Esophagus squamous epithelium (tissue), 5 donors: ENCODE measurements around the gene DHX32. TPM values are rescaled to one million over a fixed set of nuclear protein-coding genes. Genes with fewer than 3 reads are reported as not detected.

Experiments used
- DNase-seq: peaks from one replicate; lab custom pipeline; 2025; lab: John Stamatoyannopoulos, UW
- H3K27ac ChIP-seq, 4 donors: fragments of 200-600 bp; sonication (generic); one replicate each; pipeline ENCODE4 v1.5.1; 2016 to 2019; ENCODE audit warnings: mild to moderate bottlenecking in 1 of 4
- H3K27me3 ChIP-seq, 4 donors: fragments of 200-600 bp; sonication (generic); 1 replicate in 3 of 4; 2 replicates in 1 of 4; pipeline versions ENCODE4 v1.5.1 to v1.6.0; 2017 to 2021; ENCODE audit warnings: antibody characterized with exemption in 1 of 4
- H3K36me3 ChIP-seq, 3 donors: fragments of 200-600 bp; sonication (generic); one replicate each; pipeline ENCODE4 v1.5.1; 2016 to 2019
- H3K4me1 ChIP-seq, 3 donors: fragments of 200-600 bp; sonication (generic); one replicate each; pipeline ENCODE4 v1.5.1; 2017 to 2019
- H3K4me3 ChIP-seq, 4 donors: fragments of 200-600 bp; sonication (generic); 1 replicate in 3 of 4; 2 replicates in 1 of 4; pipeline ENCODE4 v1.5.1; 2016 to 2019; ENCODE audit warnings: mild to moderate bottlenecking in 2 of 4, moderate library complexity in 1 of 4
- H3K9me3 ChIP-seq, 3 donors: fragments of 200-600 bp; sonication (generic); one replicate each; pipeline ENCODE4 v1.5.1; 2016 to 2019
- CTCF ChIP-seq, 6 experiments: fragments of 450-650 bp in 4 of 6; fragments of 200-600 bp in 2 of 6; sonication (generic) in 2 of 6; IDR thresholded peaks; one replicate each; pipeline ENCODE4 v1.5.1; 2016 to 2019; ENCODE audit warnings: antibody characterized with exemption in 6 of 6, mild to moderate bottlenecking in 4 of 6, moderate library complexity in 4 of 6
- POLR2A ChIP-seq, 4 donors: fragments of 450-650 bp; IDR thresholded peaks; one replicate each; pipeline ENCODE4 v1.6.1; 2017; ENCODE audit warnings: antibody characterized with exemption in 4 of 4, mild to moderate bottlenecking in 4 of 4, moderate library complexity in 3 of 4
- WGBS, 2 donors: methylation state at CpG; one replicate each; pipeline ENCODE4 v1.1.5; 2018; 5-methylcytosine and 5-hydroxymethylcytosine counted together
- intact Hi-C: fragments of 100-400 bp; cut with DNase I; formaldehyde crosslinking; loops from one replicate; pipeline ENCODE4 v1.15.0; 2022
- total RNA-seq, 4 donors: library from RNA; depleted of rRNA; stranded (reverse); fragments of >200 nt; gene quantifications; one replicate each; pipeline ENCODE4 v1.1.0, GENCODE V29; 2016
- donor health status: DM: yes; HTN: yes; CAD: no.

Gene DHX32
- total RNA-seq, 4 donors from 2014 or later, result 36.6 to 52.4 (median 42.3) TPM

- Histone ChIP-seq H3K9me3 (no peaks in the 10 kb centered on the region), H3K36me3 (peaks cover 0 to 22% (median 0%) of the 10 kb centered on the region in 3 donors), H3K27ac (peak within 1 kb of the TSS; percentile 87 to 93 (median 92)), H3K4me1 (peaks cover 16 to 43% (median 29%) of the 10 kb centered on the region in 3 donors), H3K27me3 (no peaks in the 10 kb centered on the region), H3K4me3 (peak within 1 kb of the TSS; percentile 70 to 97 (median 84))
- intact Hi-C loops, result no loop called here
- TF ChIP-seq POLR2A (IDR thresholded peaks at IDR 0.05) (peak in 3 of 4 donors; percentile 14 to 52 (median 29)), CTCF (IDR thresholded peaks at IDR 0.05) (peak in 2 of 6 experiments; percentile 2 to 34)
- DNase-seq, result peak; percentile 54
- WGBS, 2 donors, result 0% methylated on average over 36 to 41 of the region's 74 CpGs
Observed at GRCh38 chr10:125822878-125823662, 58.0 kb downstream of the DHX32 start, which contains the start of the genes BCCIP and UROS. BCCIP (plus strand) TSS chr10:125823546; CDS start chr10:125823558, 12 bp downstream. UROS (minus strand) TSS chr10:125823258; CDS start chr10:125816499, 6,759 bp downstream.

- no peak for DNase-seq
- H3K27me3 ChIP-seq, result no peaks in the 10 kb centered on the region
- 43 to 75% methylated on average over 1 of the region's 1 CpG for WGBS, 2 donors
- peaks cover 0 to 6% (median 0%) of the 10 kb centered on the region in 3 donors for H3K36me3 ChIP-seq
- intact Hi-C loops, result no loop called here
- TF ChIP-seq CTCF (IDR thresholded peaks at IDR 0.05) (no peak), POLR2A (IDR thresholded peaks at IDR 0.05) (no peak)
- no peaks in the 10 kb centered on the region for H3K9me3 ChIP-seq
- H3K4me3 ChIP-seq, result no peak overlapping the region
- no peak overlapping the region for H3K27ac ChIP-seq
- H3K4me1 ChIP-seq, result peaks cover 16 to 34% (median 29%) of the 10 kb centered on the region in 3 donors
Observed at GRCh38 chr10:125820701-125821100, 60.4 kb downstream of the DHX32 start.

GRCh38 chr10:125817337-125817946 lies 63.6 kb downstream of the DHX32 start:
- DNase-seq, result no peak
- H3K4me3 ChIP-seq, result no peak overlapping the region
- TF ChIP-seq POLR2A (IDR thresholded peaks at IDR 0.05) (no peak), CTCF (IDR thresholded peaks at IDR 0.05) (no peak)
- WGBS, 2 donors, result 82 to 88% methylated on average over 6 of the region's 6 CpGs
- H3K4me1 ChIP-seq, result peaks cover 5 to 13% (median 11%) of the 10 kb centered on the region in 3 donors
- H3K27ac ChIP-seq, result no peak overlapping the region
- peaks cover 0 to 37% (median 4%) of the 10 kb centered on the region in 3 donors for H3K36me3 ChIP-seq
- no peaks in the 10 kb centered on the region for H3K27me3 ChIP-seq
- intact Hi-C loops, result no loop called here
- no peaks in the 10 kb centered on the region for H3K9me3 ChIP-seq

GRCh38 chr10:125816548-125816947 lies 64.5 kb downstream of the DHX32 start:
- Histone ChIP-seq H3K27ac (no peak overlapping the region), H3K4me3 (no peak overlapping the region), H3K27me3 (no peaks in the 10 kb centered on the region), H3K36me3 (peaks cover 0 to 45% (median 4%) of the 10 kb centered on the region in 3 donors), H3K4me1 (peaks cover 0 to 4% (median 2%) of the 10 kb centered on the region in 3 donors), H3K9me3 (no peaks in the 10 kb centered on the region)
- WGBS, 2 donors, result 83 to 86% methylated on average over 4 of the region's 4 CpGs
- intact Hi-C loops, result no loop called here
- DNase-seq, result no peak
- no peak for TF ChIP-seq CTCF (IDR thresholded peaks at IDR 0.05)

GRCh38 chr10:125815764-125816163 lies 65.3 kb downstream of the DHX32 start:
- Histone ChIP-seq H3K27me3 (no peaks in the 10 kb centered on the region), H3K4me1 (no peaks in the 10 kb centered on the region), H3K27ac (no peak overlapping the region), H3K36me3 (peaks cover 0 to 53% (median 4%) of the 10 kb centered on the region in 3 donors), H3K9me3 (no peaks in the 10 kb centered on the region), H3K4me3 (no peak overlapping the region)
- intact Hi-C loops, result no loop called here
- 36% methylated on average over 1 of the region's 1 CpG; no CpG with 5 or more reads in 1 of the 2 donors for WGBS, 2 donors
- DNase-seq, result no peak
- TF ChIP-seq CTCF (IDR thresholded peaks at IDR 0.05), result no peak
